HepG2 (cell line): Measurements from ENCODE around the gene PIEZO1. TPM values are rescaled to one million over a fixed set of nuclear protein-coding genes. Genes with fewer than 3 reads are reported as not detected.

Experiments
- GPN1 ChIP-seq: sonication (generic); formaldehyde crosslinking; IDR thresholded peaks from 2 replicates; pipeline ENCODE4 v1.5.1; 2020; ENCODE audit warnings: missing genetic modification reagents, borderline replicate concordance
- KLF13 ChIP-seq: sonication (generic); formaldehyde crosslinking; IDR thresholded peaks from 2 replicates; pipeline ENCODE4 v1.4.0; 2020; ENCODE audit warnings: mild to moderate bottlenecking, missing genetic modification reagents
- MLX ChIP-seq: IDR thresholded peaks from 2 replicates; pipeline ENCODE4 v1.6.1; 2016
- STAT6 ChIP-seq: sonication (generic); formaldehyde crosslinking; IDR thresholded peaks from 2 replicates; pipeline ENCODE4 v1.4.0; 2020; ENCODE audit warnings: missing genetic modification reagents, mild to moderate bottlenecking, borderline replicate concordance
- SYNCRIP ChIP-seq: fragments of 200-400 bp; formaldehyde crosslinking; IDR thresholded peaks from 2 replicates; pipeline ENCODE4 v1.6.1; 2018; ENCODE audit warnings: mild to moderate bottlenecking, low read depth, low read length; ENCODE audit not compliant: insufficient read depth
- ZBED4 ChIP-seq: sonication (generic); formaldehyde crosslinking; IDR thresholded peaks from 2 replicates; pipeline ENCODE4 v1.4.0; 2020; ENCODE audit warnings: missing genetic modification reagents, borderline replicate concordance
- ZBTB1 ChIP-seq: sonication (generic); formaldehyde crosslinking; IDR thresholded peaks from 2 replicates; pipeline ENCODE4 v1.4.0; 2020; ENCODE audit warnings: missing genetic modification reagents, borderline replicate concordance
- ZNF746 ChIP-seq: sonication (generic); formaldehyde crosslinking; IDR thresholded peaks from 2 replicates; pipeline ENCODE4 v1.8.0; 2022; ENCODE audit warnings: mild to moderate bottlenecking, missing genetic modification reagents
- polyA plus RNA-seq, 8 experiments: library from polyadenylated mRNA; depleted of rRNA in 3 of 8; stranded (reverse) in 7 of 8; unstranded in 1 of 8; fragments of >200 nt; fragmentation: Illumina TruSeq in 4 of 8; extraction: Trizol in 4 of 8; gene quantifications; 2 replicates each; pipeline versions ENCODE4 v1.2.1 to v1.2.3, GENCODE V29; 2011 to 2016; ENCODE audit warnings: low read depth in 4 of 8, missing spikeins in 1 of 8, mixed read lengths in 1 of 8; ENCODE audit not compliant: insufficient read depth in 1 of 8
- total RNA-seq, 5 experiments: library from RNA; depleted of rRNA; stranded (reverse); fragments of >200 nt; fragmentation: Illumina TruSeq; extraction: Trizol; gene quantifications; 2 replicates each; pipeline ENCODE4 v1.2.3, GENCODE V29; 2016; ENCODE audit warnings: low read depth in 1 of 5
- TF ChIP-seq, protein P1 (sequence below): sonication (generic); formaldehyde crosslinking; IDR thresholded peaks from 2 replicates; pipeline ENCODE4 v1.4.0; 2020; ENCODE audit warnings: low read depth, missing genetic modification reagents

PIEZO1 gene
- total and polyA plus RNA-seq, 2 of the 13 experiments (the other 11 are each of a cell fraction or from before 2014, with no cell fraction given), result 67.9 to 85.0 TPM

DNA sequence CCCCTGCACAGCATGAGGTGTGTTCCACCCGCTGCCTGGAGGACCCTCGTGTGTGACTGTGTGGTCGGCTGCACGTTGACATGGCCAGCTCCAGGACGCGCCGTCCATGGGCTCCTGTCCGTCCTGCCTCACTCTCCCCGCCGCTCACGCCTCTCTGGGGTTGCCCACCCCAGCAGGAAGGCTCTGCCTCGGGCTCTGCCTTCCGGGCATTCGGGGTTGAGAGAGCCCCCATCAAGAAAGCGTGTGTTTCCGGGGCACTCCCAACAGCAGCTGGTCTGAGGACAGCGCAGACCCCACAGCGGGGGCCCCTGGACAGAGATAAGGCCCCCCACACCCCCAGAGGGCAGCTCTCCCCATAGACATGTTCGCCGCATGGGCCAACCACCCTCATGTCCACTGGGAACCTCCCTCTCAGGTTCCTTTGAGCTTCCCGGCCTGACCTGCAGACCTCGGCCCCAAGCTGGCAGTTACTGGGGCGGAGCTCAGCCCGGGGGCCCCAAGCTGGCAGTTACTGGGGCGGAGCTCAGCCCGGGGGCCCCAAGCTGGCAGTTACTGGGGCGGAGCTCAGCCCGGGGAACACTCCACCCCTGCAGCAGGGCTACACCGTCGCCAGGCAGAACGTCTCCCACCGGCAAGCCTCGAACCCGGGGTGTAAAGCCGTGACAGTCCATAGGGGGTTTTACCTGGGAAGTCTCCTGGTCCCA is 8.4 kb upstream of the PIEZO1 start (continued):
- TF ChIP-seq ZBED4 (CRISPR knock-in tag), result peak; percentile 47; the same call in 1 of the 2 replicates
- no peak for TF ChIP-seq ZBTB1 (CRISPR knock-in tag)
- peak; percentile 65; the same call in 1 of the 2 replicates for TF ChIP-seq ZNF746 (CRISPR knock-in tag)
- no peak for TF ChIP-seq KLF13 (CRISPR knock-in tag)
- TF ChIP-seq, protein P1, sequence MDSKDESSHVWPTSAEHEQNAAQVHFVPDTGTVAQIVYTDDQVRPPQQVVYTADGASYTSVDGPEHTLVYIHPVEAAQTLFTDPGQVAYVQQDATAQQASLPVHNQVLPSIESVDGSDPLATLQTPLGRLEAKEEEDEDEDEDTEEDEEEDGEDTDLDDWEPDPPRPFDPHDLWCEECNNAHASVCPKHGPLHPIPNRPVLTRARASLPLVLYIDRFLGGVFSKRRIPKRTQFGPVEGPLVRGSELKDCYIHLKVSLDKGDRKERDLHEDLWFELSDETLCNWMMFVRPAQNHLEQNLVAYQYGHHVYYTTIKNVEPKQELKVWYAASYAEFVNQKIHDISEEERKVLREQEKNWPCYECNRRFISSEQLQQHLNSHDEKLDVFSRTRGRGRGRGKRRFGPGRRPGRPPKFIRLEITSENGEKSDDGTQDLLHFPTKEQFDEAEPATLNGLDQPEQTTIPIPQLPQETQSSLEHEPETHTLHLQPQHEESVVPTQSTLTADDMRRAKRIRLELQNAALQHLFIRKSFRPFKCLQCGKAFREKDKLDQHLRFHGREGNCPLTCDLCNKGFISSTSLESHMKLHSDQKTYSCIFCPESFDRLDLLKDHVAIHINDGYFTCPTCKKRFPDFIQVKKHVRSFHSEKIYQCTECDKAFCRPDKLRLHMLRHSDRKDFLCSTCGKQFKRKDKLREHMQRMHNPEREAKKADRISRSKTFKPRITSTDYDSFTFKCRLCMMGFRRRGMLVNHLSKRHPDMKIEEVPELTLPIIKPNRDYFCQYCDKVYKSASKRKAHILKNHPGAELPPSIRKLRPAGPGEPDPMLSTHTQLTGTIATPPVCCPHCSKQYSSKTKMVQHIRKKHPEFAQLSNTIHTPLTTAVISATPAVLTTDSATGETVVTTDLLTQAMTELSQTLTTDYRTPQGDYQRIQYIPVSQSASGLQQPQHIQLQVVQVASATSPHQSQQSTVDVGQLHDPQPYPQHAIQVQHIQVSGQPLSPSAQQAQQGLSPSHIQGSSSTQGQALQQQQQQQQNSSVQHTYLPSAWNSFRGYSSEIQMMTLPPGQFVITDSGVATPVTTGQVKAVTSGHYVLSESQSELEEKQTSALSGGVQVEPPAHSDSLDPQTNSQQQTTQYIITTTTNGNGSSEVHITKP (CRISPR knock-in tag), result peak; percentile 89
- 0 out of 2 replicates have a peak, but pooled peaks have one; percentile 36 for TF ChIP-seq MLX (CRISPR knock-in tag)
- no peak for TF ChIP-seq STAT6 (CRISPR knock-in tag)
- no peak for TF ChIP-seq GPN1
- no peak for TF ChIP-seq SYNCRIP
